SH-SY5Y (cell line): Measurements from ENCODE around the gene SLC39A11.

Experiments
- GATA2 ChIP-seq: IDR thresholded peaks from 2 replicates; pipeline ENCODE4 v1.6.1; 2011; ENCODE audit warnings: mild to moderate bottlenecking, low read depth, low read length
- GATA3 ChIP-seq: IDR thresholded peaks from 2 replicates; pipeline ENCODE4 v1.6.1; 2011; ENCODE audit warnings: low read depth, mild to moderate bottlenecking, low read length, moderate library complexity

GRCh38 chr17:72967277-72967970 lies 125.1 kb downstream of the SLC39A11 start:
- no peak for TF ChIP-seq GATA2
- TF ChIP-seq GATA3 = no peak
